ENCODE results near the gene IMPG1. TPM values are rescaled to one million over a fixed set of nuclear protein-coding genes. Genes with fewer than 3 reads are reported as not detected.

The IMPG1 gene
- total RNA-seq, 2 experiments from 2014 or later: not detected

- POLR2A ChIA-PET: no interaction called here
- BruUV-seq (replicated peaks): no TSS peak
- no peaks in the 10 kb centered on the region for H3K9me2 ChIP-seq (ENCODE audit: insufficient read depth, low read length)
- H3K36me3 ChIP-seq (ENCODE audit: insufficient read depth, low read length): no peaks in the 10 kb centered on the region
- DNase-seq (ENCODE audit: low spot score): no peak
- H2AFZ ChIP-seq (ENCODE audit: low read length): no peak overlapping the region
- CTCF ChIA-PET (ENCODE audit: unreplicated experiment): no interaction called here
- TF ChIP-seq CTCF (conservative IDR thresholded peaks at IDR 0.05; ENCODE audit: low read length) (no peak), EZH2phosphoT487 (IDR thresholded peaks at IDR 0.05; ENCODE audit: borderline replicate concordance, low read depth, low read length) (no peak)
- H3K79me2 ChIP-seq (ENCODE audit: insufficient read depth, low read depth, low read length): no peaks in the 10 kb centered on the region
- H3K4me1 ChIP-seq (ENCODE audit: insufficient read depth, low read length, poor library complexity, severe bottlenecking): no peaks in the 10 kb centered on the region
- no peaks in the 10 kb centered on the region for H3K9me3 ChIP-seq (ENCODE audit: low read length)
- intact Hi-C loops (cut with micrococcal nuclease; ENCODE audit: unreplicated experiment): no loop called here
- no peak overlapping the region for H3K4me2 ChIP-seq (ENCODE audit: low read length)
- no peaks in the 10 kb centered on the region for H4K20me1 ChIP-seq (ENCODE audit: insufficient read depth, low read length)
- H3K4me3 ChIP-seq (ENCODE audit: low read depth, low read length, poor library complexity, severe bottlenecking): no peak overlapping the region
- H3K27ac ChIP-seq (ENCODE audit: low read depth, low read length, poor library complexity, severe bottlenecking): no peak overlapping the region
These were observed 36.7 kb downstream of the IMPG1 start for GRCh38 chr6:76035713-76036112.

- ChIA-PET POLR2A (no interaction called here), CTCF (ENCODE audit: unreplicated experiment) (no interaction called here)
- H3K9me2 ChIP-seq (ENCODE audit: insufficient read depth, low read length): no peaks in the 10 kb centered on the region
- TF ChIP-seq EZH2phosphoT487 (IDR thresholded peaks at IDR 0.05; ENCODE audit: borderline replicate concordance, low read depth, low read length): no peak
- TF ChIP-seq CTCF (conservative IDR thresholded peaks at IDR 0.05; ENCODE audit: low read length): no peak
- no peaks in the 10 kb centered on the region for H3K36me3 ChIP-seq (ENCODE audit: insufficient read depth, low read length)
- no peaks in the 10 kb centered on the region for H3K79me2 ChIP-seq (ENCODE audit: insufficient read depth, low read depth, low read length)
- H3K4me2 ChIP-seq (ENCODE audit: low read length): no peak overlapping the region
- no peak overlapping the region for H3K27ac ChIP-seq (ENCODE audit: low read depth, low read length, poor library complexity, severe bottlenecking)
- no peaks in the 10 kb centered on the region for H4K20me1 ChIP-seq (ENCODE audit: insufficient read depth, low read length)
- no peak for DNase-seq (ENCODE audit: low spot score)
- H3K4me3 ChIP-seq (ENCODE audit: low read depth, low read length, poor library complexity, severe bottlenecking): no peak overlapping the region
- H3K9me3 ChIP-seq (ENCODE audit: low read length): peaks cover 8% of the 10 kb centered on the region
- BruUV-seq (replicated peaks): no TSS peak
- H3K4me1 ChIP-seq (ENCODE audit: insufficient read depth, low read length, poor library complexity, severe bottlenecking): no peaks in the 10 kb centered on the region
- intact Hi-C loops (cut with micrococcal nuclease; ENCODE audit: unreplicated experiment): no loop called here
- H2AFZ ChIP-seq (ENCODE audit: low read length): no peak overlapping the region
These were observed 46.4 kb downstream of the IMPG1 start for GRCh38 chr6:76026101-76026500.

- H4K20me1 ChIP-seq (ENCODE audit: insufficient read depth, low read length): no peaks in the 10 kb centered on the region
- no peak for DNase-seq (ENCODE audit: low spot score)
- TF ChIP-seq CTCF (conservative IDR thresholded peaks at IDR 0.05; ENCODE audit: low read length) (no peak), EZH2phosphoT487 (IDR thresholded peaks at IDR 0.05; ENCODE audit: borderline replicate concordance, low read depth, low read length) (no peak)
- H2AFZ ChIP-seq (ENCODE audit: low read length): no peak overlapping the region
- POLR2A ChIA-PET: no interaction called here
- H3K9me2 ChIP-seq (ENCODE audit: insufficient read depth, low read length): no peaks in the 10 kb centered on the region
- H3K9me3 ChIP-seq (ENCODE audit: low read length): no peaks in the 10 kb centered on the region
- no peaks in the 10 kb centered on the region for H3K36me3 ChIP-seq (ENCODE audit: insufficient read depth, low read length)
- CTCF ChIA-PET (ENCODE audit: unreplicated experiment): no interaction called here
- H3K79me2 ChIP-seq (ENCODE audit: insufficient read depth, low read depth, low read length): no peaks in the 10 kb centered on the region
- H3K4me2 ChIP-seq (ENCODE audit: low read length): no peak overlapping the region
- H3K4me1 ChIP-seq (ENCODE audit: insufficient read depth, low read length, poor library complexity, severe bottlenecking): no peaks in the 10 kb centered on the region
- BruUV-seq (replicated peaks): no TSS peak
- H3K27ac ChIP-seq (ENCODE audit: low read depth, low read length, poor library complexity, severe bottlenecking): no peak overlapping the region
- intact Hi-C loops (cut with micrococcal nuclease; ENCODE audit: unreplicated experiment): no loop called here
- no peak overlapping the region for H3K4me3 ChIP-seq (ENCODE audit: low read depth, low read length, poor library complexity, severe bottlenecking)
These were observed 57.6 kb downstream of the IMPG1 start for GRCh38 chr6:76014626-76015530.

Measured in OCI-LY7 (cell line).